EL (cell line): ENCODE data around the gene DSCAML1.

Experiments used
- DNase-seq: peaks from one replicate; pipeline ENCODE4 v3.0.0-alpha.2; 2016

DSCAML1 gene

GRCh38 chr11:117631336-117632140 lies 165.5 kb downstream of the DSCAML1 start:
- no peak for DNase-seq

DNA sequence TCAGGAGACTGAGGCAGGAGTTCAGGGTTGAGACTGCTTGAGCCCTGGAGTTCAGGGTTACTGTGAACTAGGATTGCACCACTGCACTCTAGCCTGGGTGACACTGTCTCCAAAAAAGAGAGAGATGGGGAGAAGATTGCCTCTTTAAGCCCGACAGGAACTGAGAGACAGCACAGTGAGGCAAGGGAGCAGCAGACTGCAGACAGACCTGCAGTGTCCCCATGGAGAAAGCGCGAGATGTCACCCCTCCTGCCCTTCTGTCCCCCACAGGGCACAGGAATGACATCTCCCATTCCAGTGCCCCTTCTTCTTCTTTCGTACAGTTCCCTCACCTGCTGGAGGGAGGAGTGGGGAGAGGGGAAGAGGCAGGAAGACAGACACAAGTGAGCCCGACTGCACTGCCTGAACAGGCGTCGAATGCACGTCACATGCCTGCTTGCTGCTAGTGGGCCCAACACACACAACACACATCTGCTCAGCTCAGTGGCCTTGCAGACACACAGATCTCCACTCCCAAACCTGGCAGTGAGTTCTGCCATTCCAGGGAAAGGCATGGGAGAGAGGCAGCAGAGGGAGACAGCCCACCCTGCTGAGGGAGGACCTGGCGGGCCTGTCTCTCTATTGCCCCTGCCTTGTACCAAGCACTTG lies 167.0 kb downstream of the DSCAML1 start:
- no peak for DNase-seq

- no peak for DNase-seq
Observed at GRCh38 chr11:117629146-117629545, 167.9 kb downstream of the DSCAML1 start.

DNA sequence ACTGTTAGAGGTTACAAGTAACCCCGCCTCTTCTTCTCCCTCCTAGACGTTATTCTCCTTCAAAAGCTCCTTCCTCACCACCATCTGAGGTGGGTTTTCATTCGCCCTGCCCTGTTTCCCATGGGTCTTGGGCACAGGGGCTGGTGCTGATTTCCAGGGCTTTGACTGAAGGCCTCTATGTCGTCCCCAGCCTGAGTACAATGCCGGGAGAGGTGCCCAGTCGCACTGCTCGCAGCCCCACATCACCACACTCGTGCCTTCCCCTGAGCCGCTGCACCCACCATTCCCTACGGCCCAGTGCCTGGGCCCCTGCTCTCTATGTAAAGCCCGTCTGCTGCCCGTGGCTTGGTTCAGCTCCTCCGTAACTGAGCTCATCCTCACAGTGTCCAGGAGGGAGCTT lies 169.8 kb downstream of the DSCAML1 start:
- DNase-seq = no peak

GRCh38 chr11:117626576-117626975 lies 170.4 kb downstream of the DSCAML1 start:
- no peak for DNase-seq

- DNase-seq = no peak
Observed at GRCh38 chr11:117625237-117625636, 171.8 kb downstream of the DSCAML1 start.

GRCh38 chr11:117623831-117624271 lies 173.2 kb downstream of the DSCAML1 start:
- no peak for DNase-seq

GRCh38 chr11:117621226-117621625 lies 175.8 kb downstream of the DSCAML1 start:
- DNase-seq = no peak

DNA sequence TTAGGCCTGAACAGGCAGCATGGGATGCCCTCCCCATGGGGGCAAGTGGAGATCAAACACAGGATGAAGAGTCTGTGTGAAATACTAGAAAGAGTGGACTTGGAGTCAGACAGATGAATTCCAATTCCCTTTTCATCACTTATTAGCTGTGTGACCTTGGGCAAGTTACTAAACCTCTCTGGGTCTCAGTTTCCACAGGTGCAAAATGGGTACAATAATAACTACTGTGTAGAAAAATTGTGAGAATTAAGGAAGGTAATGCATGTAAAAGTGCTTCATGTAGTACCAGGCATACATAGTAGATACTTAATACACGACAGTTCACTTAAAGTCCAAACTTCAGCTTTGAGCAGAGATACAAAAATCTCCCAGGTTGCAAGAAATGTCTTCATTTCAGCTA lies 176.4 kb downstream of the DSCAML1 start:
- no peak for DNase-seq

DNA sequence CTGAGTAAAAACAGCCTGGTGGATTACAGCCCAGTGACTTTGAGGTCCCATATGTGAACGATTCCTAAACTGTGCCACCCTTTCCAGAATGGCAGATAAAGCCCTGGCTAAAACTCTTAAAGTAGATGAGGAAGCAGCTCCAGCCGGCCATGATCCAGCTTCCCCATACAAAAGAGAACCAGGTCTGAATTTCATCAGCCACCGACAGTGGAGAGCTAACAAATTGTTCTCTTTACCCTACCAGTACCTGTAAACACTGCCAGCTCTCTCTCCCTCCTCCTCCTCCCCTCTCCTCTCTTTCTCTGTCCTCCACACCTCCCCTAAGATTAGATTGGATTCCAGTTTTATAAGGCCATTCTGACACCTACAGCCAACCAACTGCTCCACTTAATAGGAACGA lies 176.9 kb downstream of the DSCAML1 start:
- DNase-seq = no peak

- no peak for DNase-seq
Observed at GRCh38 chr11:117619661-117620060, 177.4 kb downstream of the DSCAML1 start.

DNA sequence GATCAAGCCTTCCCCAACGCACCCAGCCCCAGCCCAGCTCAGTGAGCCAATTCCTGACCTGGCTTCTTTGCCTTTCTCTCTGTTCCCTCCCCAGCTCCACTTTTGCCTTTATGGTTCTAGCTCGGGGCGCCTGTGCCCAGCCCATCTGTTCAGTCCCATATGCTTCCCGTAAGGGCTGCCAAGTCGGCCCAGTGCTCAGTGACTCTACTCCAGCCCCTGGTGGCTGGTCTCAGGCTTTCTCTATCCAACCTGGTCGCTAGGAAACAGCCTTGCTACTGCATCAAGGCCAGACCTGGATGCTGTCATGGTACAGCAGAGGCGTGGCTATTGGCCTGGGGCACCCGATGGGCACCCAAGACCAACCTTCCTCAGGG lies 178.0 kb downstream of the DSCAML1 start:
- no peak for DNase-seq

DNA sequence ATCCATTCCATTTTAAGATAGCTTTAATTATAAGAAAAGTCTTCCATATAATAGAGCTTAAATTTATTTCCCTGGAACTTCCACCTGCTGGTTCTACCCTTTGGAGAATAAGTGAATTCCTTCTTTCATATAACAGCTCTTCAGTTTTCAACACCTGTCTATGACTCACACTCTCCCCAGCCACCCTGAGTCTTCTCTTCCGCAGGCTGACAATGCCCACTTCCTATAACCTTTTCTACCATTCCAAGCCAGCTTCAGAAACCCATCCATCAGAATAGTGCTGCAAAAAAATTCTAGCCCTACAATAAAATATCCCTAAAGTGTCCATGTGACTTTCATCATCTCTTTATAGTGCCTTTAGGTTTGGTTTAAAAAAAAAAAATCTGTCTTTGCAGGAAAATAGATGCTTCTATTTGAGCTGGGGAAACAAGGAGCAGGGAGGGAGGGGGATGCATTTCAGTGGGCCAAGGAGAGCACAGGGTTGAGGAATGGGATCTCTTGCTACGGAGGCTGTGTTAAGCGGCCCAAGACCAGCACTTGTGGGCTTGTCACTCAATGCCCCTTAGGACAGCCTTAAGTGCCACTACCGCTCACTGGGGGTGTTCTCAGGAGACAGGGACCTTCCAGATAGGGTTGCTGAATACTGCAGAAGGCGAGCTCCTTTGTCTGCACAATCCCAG lies 178.6 kb downstream of the DSCAML1 start:
- DNase-seq = no peak

GRCh38 chr11:117616979-117617378 lies 180.0 kb downstream of the DSCAML1 start:
- DNase-seq = no peak

- DNase-seq = no peak
Observed at GRCh38 chr11:117614728-117615127, 182.3 kb downstream of the DSCAML1 start.

- no peak for DNase-seq
Observed at GRCh38 chr11:117613521-117613920, 183.5 kb downstream of the DSCAML1 start.

DNA sequence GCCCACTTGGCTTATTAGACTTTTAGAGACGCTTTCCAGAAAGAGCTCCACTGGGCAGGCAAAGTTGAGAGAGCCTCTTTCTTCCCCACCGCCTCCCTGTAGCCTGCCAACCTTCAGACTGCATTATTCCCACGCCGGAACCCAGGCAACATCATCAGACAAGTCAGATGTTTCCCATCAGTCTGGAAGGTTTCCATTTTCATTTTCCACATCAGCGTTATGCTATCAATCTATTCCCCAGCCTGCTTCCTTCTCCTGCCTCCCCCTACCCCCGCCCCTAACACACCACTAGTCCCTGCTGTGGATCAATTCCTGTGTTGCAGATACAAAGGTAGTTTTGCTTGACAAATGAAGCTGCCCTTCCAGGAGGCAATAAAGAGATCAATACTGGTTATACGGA lies 184.8 kb downstream of the DSCAML1 start:
- no peak for DNase-seq

GRCh38 chr11:117610901-117611300 lies 186.1 kb downstream of the DSCAML1 start:
- peak; percentile 18 for DNase-seq

GRCh38 chr11:117610045-117610444 lies 187.0 kb downstream of the DSCAML1 start:
- DNase-seq = peak; percentile 59

- no peak for DNase-seq
Observed at GRCh38 chr11:117607449-117607848, 189.6 kb downstream of the DSCAML1 start.

DNA sequence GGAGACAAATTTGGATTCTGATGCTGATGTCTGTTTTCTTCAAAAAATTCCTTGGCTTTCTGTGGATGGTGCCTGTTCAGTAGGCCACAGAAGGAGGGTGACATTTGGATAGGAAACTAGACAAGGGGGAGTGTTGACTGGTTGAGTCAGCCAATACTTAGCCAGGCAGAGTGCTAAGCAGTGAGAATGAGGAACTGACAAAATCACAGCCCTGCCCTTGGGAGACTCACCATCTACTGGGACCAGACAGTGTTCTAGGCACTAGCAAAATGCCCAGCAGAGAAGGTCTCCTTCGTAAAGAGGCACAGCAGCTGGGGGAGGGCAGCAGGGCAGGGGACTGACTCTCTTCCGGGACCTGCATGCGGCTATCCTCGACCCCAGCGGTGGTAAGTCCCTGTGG lies 190.2 kb downstream of the DSCAML1 start:
- no peak for DNase-seq

DNA sequence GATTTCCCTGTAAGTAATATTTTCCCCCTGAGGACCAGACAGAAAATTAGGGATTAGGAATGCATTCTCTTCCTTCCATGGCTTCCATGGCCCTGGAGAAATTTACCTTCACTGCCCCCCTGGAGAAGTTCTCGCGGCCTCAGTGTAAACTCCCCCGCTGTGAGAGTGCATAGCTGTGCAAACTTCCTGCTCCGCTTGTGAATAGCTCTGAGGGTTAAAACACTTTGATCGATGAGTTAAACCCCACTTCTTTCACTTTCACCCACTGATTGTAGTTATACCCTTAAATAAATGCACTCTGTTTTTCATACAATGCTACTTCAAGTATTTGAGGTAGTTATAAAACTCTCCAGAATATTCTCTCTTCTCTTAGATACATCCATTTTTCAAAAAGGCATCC lies 190.8 kb downstream of the DSCAML1 start:
- no peak for DNase-seq

- DNase-seq = no peak
Observed at GRCh38 chr11:117605331-117605730, 191.7 kb downstream of the DSCAML1 start.
